Muscle layer of colon (tissue), 2 donors: ENCODE data around the gene CTBP2.

Experiments used
- H3K27ac ChIP-seq: one replicate; pipeline ENCODE4 v1.7.0; 2013; ENCODE audit warnings: low read depth, mild to moderate bottlenecking, low read length, moderate library complexity
- H3K27me3 ChIP-seq, 2 donors: one replicate each; pipeline ENCODE4 v1.7.0; 2013; ENCODE audit warnings: low read length in 2 of 2, mild to moderate bottlenecking in 2 of 2; ENCODE audit not compliant: insufficient read depth in 2 of 2, control insufficient read depth in 1 of 2
- H3K36me3 ChIP-seq: one replicate; pipeline ENCODE4 v1.7.0; 2013; ENCODE audit warnings: mild to moderate bottlenecking, low read length; ENCODE audit not compliant: insufficient read depth
- H3K4me1 ChIP-seq: one replicate; pipeline ENCODE4 v1.7.0; 2013; ENCODE audit warnings: mild to moderate bottlenecking, low read length; ENCODE audit not compliant: insufficient read depth
- H3K4me3 ChIP-seq, 2 donors: one replicate each; pipeline ENCODE4 v1.7.0; 2013; ENCODE audit warnings: low read length in 2 of 2, low read depth in 1 of 2, mild to moderate bottlenecking in 1 of 2, moderate library complexity in 1 of 2
- H3K9ac ChIP-seq: one replicate; pipeline ENCODE4 v1.7.0; 2013; ENCODE audit warnings: low read length
- H3K9me3 ChIP-seq: one replicate; pipeline ENCODE4 v1.7.0; 2013; ENCODE audit warnings: mild to moderate bottlenecking, low read length
- donor health status: abdominal sarcoma.
- donor health status: Adenocarcinoma of cecum.

CTBP2 gene

GRCh38 chr10:125148528-125148927 lies 11.8 kb downstream of the CTBP2 start:
- no peaks in the 10 kb centered on the region for H3K9me3 ChIP-seq
- peak overlapping the region; percentile 67 for H3K27ac ChIP-seq
- no peaks in the 10 kb centered on the region for H3K27me3 ChIP-seq
- no peak overlapping the region for H3K9ac ChIP-seq
- H3K4me3 ChIP-seq: no peak overlapping the region
- peaks cover 79% of the 10 kb centered on the region for H3K4me1 ChIP-seq
- H3K36me3 ChIP-seq: no peaks in the 10 kb centered on the region

GRCh38 chr10:125147971-125148439 lies 12.4 kb downstream of the CTBP2 start:
- Histone ChIP-seq H3K9ac (peak overlapping the region; percentile 38), H3K4me3 (peak overlapping the region in 1 of 2 donors; percentile 6), H3K27ac (peak overlapping the region; percentile 67), H3K4me1 (peaks cover 76% of the 10 kb centered on the region), H3K9me3 (no peaks in the 10 kb centered on the region), H3K27me3 (no peaks in the 10 kb centered on the region), H3K36me3 (no peaks in the 10 kb centered on the region)

DNA sequence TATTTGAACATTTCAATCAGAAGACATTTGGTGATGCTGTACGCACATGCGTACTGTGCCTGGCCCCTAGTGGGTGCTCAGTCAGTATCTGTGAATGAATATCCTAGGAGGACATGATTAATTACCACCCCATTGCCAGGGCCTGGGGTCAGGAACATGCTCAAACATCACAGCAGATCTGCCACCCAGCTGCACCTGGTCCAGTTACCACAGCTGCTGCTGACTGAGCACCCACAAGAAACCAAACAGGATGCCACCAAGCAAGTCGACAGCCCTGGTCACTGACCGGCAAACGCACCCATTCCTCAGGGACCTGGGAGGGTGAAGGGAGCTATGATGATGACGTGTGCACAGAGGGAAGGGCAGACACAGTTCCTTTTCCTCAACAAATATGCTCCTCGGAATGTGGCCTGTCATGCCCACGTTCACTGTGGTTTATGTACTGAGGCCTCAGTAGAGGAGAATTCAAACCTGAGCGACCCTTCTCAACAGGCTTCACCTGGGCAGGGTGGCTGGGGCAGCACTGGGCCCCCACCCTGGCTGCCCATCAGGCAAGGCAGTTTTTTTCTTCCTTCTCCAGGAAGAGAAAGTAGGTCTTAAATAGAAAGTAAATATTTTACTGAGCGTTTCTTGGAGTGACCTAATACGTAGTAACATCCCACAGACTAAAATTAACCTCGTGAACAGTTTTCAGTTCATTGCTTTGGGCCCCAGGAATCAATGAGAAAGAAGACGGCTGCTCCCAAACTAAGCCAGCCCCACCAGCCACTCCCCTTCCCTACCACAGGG lies 13.4 kb downstream of the CTBP2 start:
- Histone ChIP-seq H3K4me1 (peaks cover 71% of the 10 kb centered on the region), H3K27me3 (no peaks in the 10 kb centered on the region), H3K36me3 (no peaks in the 10 kb centered on the region), H3K4me3 (no peak overlapping the region), H3K9me3 (no peaks in the 10 kb centered on the region), H3K27ac (peak overlapping the region; percentile 67), H3K9ac (peak overlapping the region; percentile 38)

DNA sequence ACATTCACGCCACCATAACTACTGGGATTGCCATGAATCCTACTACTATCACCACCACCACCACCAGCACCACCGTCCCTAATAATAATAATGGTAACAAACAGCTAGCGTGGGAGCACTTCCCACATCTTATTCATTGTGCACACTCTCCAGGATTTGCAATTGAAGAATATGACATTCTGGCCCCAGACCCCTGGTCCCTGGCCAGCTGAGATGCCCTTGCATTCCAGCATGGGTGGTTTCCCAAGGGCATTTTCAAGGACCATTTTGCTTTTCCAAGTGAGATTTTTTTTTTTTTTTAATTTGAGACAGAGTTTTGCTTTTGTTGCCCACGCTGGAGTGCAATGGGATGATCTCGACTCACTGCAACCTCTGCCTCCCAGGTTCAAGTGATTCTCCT lies 14.7 kb downstream of the CTBP2 start:
- Histone ChIP-seq H3K27ac (no peak overlapping the region), H3K36me3 (no peaks in the 10 kb centered on the region)

DNA sequence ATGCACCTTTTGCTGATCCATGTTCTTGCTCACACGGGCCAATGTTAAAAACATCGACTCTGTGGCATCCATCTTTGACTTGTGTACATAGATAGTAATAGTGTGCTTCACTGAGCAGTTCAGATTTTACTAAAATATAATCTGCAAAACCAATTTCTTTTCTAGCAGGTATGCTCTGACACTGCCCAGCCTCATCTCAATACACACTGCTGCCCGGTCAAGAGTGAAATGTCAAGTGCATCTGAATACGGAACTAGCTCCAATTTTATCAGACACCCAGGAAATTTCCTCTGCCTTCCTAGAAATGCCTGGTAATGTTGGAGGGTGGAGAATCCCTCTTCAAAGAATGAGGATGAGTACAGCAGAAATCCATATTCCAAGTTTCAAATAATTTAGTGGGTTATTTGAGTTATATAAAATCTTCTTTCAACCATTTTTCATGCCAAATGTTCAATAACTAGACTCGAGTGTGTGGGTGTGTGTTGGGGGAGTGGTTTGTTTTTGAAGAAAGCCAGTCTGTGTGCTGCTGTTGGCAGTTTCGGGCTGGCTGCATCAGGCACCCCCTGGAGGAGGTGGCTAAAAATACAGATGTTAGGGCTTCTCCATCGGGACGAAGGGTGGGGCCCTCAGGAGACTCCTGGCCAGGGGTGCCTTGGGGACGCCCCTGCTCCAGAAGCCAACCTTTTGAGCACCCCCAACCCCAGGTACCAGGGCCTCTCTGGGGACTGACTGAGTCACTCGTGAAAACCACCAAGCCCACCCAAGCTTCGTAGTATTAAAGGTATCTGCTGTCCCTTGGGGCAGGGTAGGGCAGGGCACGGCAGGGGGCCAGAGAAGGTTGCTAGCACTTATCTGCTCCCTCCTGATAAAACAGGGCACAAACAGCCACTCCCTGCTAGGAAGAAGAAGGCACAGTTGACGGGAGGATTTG lies 15.4 kb downstream of the CTBP2 start:
- H3K27ac ChIP-seq: no peak overlapping the region
- no peak overlapping the region for H3K9ac ChIP-seq

More for the DNA sequence above, 14.7 kb downstream of the CTBP2 start:
- Histone ChIP-seq H3K9me3 (no peaks in the 10 kb centered on the region), H3K27me3 (no peaks in the 10 kb centered on the region), H3K4me1 (peaks cover 71% of the 10 kb centered on the region), H3K4me3 (no peak overlapping the region), H3K9ac (no peak overlapping the region)

GRCh38 chr10:125144206-125144605 lies 16.2 kb downstream of the CTBP2 start:
- Histone ChIP-seq H3K27me3 (no peaks in the 10 kb centered on the region), H3K9ac (no peak overlapping the region), H3K9me3 (no peaks in the 10 kb centered on the region), H3K4me1 (peaks cover 57% of the 10 kb centered on the region), H3K36me3 (no peaks in the 10 kb centered on the region), H3K27ac (no peak overlapping the region), H3K4me3 (no peak overlapping the region)

More for the DNA sequence above, 15.4 kb downstream of the CTBP2 start:
- no peaks in the 10 kb centered on the region for H3K27me3 ChIP-seq
- H3K4me3 ChIP-seq: peak overlapping the region in 1 of 2 donors; percentile 12
- H3K4me1 ChIP-seq: peaks cover 64% of the 10 kb centered on the region
- no peaks in the 10 kb centered on the region for H3K36me3 ChIP-seq
- no peaks in the 10 kb centered on the region for H3K9me3 ChIP-seq

DNA sequence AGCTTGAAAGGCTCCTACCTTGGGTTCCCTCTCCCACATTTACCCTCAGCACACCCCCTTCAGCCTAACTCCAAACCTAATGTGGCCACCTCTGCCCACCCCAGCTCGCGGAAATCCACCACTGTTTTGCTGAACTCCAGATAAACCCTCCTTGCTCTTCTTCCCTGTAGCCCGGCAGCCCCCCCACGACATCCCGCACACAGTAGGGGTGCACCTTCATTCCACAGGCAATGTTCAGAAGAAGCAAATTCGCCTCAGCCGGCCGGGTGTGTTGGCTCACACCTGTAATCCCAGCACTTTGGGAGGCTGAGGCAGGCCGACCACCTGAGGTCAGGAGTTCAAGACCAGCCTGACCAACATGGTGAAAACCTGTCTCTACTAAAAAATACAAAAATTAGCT lies 17.4 kb downstream of the CTBP2 start:
- peaks cover 49% of the 10 kb centered on the region for H3K4me1 ChIP-seq
- no peak overlapping the region for H3K4me3 ChIP-seq
- H3K9me3 ChIP-seq: no peaks in the 10 kb centered on the region
- no peak overlapping the region for H3K27ac ChIP-seq
- no peak overlapping the region for H3K9ac ChIP-seq
- H3K27me3 ChIP-seq: no peaks in the 10 kb centered on the region
- H3K36me3 ChIP-seq: peaks cover 5% of the 10 kb centered on the region

DNA sequence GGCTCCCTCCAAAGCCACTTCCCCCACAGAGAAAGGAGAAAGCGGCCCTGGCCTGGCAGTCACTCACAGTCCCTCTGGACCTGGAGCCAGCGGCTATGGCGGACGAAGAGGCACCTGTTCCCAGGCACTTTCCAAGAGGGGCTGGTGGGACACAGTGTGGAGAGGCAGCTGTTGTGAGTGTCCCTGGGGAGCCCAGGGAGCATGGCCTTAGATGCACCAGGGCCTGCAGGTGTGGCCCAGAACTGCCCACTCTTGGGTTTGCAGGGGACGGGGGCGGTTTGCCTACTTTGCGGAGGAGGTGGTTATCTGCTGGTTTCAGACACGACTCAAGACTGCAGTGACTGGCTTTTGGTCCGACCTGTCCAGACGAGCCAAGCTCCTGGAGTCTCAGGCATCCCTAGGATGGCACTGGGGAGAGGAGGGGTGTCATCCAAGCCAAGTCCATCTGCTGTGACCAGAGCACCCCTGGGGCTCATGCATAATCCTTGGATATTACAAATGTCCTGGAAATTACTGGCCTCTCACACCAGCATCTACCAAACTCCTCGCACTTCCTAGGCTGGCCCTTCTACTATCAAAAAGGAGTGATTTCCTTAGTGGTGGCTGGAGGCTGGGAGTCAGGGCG lies 18.4 kb downstream of the CTBP2 start:
- H3K9me3 ChIP-seq: no peaks in the 10 kb centered on the region
- H3K9ac ChIP-seq: no peak overlapping the region
- H3K27ac ChIP-seq: no peak overlapping the region
- H3K4me1 ChIP-seq: peaks cover 47% of the 10 kb centered on the region
- no peaks in the 10 kb centered on the region for H3K27me3 ChIP-seq
- H3K4me3 ChIP-seq: no peak overlapping the region
- H3K36me3 ChIP-seq: peaks cover 10% of the 10 kb centered on the region

DNA sequence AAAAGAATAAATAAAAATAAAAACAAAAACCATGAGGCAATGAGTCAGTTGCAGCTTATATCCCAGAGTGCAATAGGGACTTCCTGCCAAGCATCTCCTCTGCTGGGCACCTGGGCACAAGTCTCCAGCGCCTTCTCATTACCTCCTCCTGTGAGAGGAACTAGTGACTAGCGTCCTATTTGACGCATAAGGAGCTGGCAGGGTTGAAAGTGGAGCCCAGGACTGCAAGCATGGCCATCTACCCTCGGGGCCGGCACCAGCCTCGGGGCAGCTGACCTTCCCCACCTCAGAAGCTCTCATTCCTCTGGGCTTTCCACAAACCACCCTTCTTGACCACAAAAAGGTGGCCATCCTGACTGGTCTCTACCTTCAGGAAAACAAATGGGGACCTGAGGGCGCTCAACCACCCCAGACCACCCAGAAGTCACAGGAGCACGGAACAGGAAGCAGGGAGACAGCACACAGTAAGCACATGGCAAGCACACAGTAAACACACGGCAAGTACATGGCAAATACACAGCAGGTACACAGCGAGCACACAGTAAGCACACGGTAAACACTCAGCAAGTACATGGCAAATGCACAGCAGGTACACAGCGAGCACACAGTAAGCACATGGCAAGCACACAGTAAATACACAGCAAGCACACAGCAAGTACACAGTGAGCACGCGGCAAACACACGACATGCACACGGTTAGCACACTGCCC lies 19.1 kb downstream of the CTBP2 start:
- H3K27me3 ChIP-seq: no peaks in the 10 kb centered on the region
- H3K9ac ChIP-seq: no peak overlapping the region
- H3K36me3 ChIP-seq: peaks cover 10% of the 10 kb centered on the region
- H3K27ac ChIP-seq: no peak overlapping the region
- H3K9me3 ChIP-seq: no peaks in the 10 kb centered on the region
- H3K4me3 ChIP-seq: no peak overlapping the region
- H3K4me1 ChIP-seq: peaks cover 48% of the 10 kb centered on the region

DNA sequence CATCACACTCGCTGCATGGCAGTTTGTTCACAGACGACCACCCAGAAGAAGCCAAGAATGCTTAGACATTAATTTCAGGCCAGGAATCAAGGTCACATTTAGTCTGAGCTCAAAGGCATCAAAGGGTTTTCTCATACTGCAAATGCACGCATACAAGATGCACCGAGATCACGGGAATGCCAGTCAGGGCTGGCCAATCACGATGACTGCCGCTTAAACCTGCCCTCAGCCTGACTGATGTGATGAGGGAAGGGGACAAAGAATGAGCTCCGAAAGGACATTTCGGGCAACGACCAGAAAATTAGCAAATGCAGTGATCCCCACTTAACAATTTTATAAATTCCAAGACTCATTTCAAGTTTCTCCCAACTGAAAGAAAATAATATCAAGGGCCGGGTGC lies 20.2 kb downstream of the CTBP2 start:
- no peak overlapping the region for H3K27ac ChIP-seq
- H3K9me3 ChIP-seq: no peaks in the 10 kb centered on the region
- H3K36me3 ChIP-seq: peaks cover 13% of the 10 kb centered on the region
- no peaks in the 10 kb centered on the region for H3K27me3 ChIP-seq
- H3K4me1 ChIP-seq: peaks cover 52% of the 10 kb centered on the region
- no peak overlapping the region for H3K9ac ChIP-seq
- H3K4me3 ChIP-seq: no peak overlapping the region
